Non-pigmented ciliary epithelial cell (primary cell): ENCODE data around the gene TMED6.
"Not testable (repeated sequence)": the region's sequence is repeated elsewhere in the genome, so short reads cannot be mapped to it uniquely, and the experiment has no call there.

Experiments
- DNase-seq: peaks from one replicate; pipeline ENCODE4 v3.0.0-alpha.2; 2010; ENCODE audit warnings: low read depth

TMED6 gene

DNA sequence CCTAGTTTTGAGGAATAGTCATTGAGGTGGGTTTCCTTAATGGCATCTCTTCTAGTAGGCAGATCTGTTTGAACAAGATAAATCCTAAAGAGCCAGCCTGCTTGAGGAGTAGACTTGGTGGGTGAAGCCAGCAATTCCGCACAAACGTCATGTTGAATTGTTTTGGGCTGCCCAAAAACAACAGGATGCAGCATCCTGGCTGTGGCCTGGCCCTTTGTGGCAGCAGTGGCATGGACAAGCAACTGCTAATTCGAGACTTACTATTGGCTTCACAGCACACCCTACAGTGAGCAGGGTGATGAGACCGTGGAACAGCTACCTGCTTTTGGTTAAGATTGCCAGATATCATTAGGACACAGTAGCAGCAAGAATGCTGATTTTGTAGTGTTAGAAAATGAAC, 49.7 kb downstream of the TMED6 start:
- no peak for DNase-seq

DNA sequence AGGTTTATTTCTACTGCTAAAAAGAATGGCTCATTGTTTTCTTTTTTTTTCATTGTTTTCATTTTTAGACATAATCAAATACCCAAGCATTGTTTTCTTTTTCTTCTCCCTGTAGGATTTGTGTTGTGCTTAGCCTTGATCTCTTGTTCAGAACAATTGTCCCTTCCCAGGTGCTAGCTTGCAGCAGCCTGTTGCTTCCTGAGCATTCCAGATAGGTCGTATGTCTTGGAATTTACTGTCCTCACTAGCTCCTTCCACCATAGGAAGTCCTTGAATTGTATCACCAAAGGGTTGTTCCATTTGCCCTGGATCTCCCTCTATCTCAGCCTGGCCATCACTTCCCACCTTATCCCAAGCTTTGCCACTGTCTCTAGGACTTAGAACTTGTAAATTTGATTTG, 50.4 kb downstream of the TMED6 start:
- DNase-seq: no peak

DNA sequence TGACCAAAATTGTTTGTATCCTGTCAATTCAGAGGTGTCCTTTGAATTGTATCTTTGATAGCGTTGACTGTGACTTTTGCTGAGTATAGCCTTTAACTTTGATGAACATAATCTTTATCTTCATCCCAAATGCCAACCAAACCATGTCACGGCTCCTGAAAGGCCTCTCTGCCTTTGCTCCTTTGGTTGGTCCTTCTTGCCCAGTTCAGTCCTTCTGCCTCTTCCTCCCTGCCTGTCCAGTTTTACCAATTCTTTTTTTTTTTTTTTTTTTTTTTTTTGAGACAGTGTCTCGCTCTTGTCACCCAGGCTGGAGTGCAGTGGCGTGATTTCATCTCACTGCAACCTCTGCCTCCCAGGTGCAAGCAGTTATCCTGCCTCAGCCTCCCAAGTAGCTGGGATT, 53.3 kb downstream of the TMED6 start:
- no peak for DNase-seq

DNA sequence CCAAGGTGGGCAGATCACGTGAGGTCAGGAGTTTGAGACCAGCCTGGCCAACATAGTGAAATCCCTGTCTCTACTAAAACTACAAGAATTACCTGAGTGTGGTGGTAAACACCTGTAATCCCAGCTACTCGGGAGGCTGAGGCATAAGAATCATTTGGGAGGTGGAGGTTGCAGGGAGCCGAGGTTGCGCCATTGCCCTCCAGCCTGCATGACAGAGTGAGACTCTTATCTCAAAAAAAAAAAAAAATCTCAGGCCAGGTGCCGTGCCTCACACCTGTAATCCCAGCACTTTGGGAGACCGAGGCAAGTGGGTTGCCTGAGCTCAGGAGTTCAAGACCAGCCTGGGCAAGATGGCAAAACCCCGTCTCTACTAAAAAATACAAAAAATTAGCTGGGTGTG, 54.8 kb downstream of the TMED6 start:
- not testable (repeated sequence) for DNase-seq

- no peak for DNase-seq
Observed at GRCh38 chr16:69294051-69294450, 57.5 kb downstream of the TMED6 start.

- DNase-seq: no peak
Observed at GRCh38 chr16:69293401-69293800, 58.2 kb downstream of the TMED6 start.
